Lower leg skin (tissue), 4 donors: ENCODE data around the gene RAB11FIP4. TPM values are rescaled to one million over a fixed set of nuclear protein-coding genes. Genes with fewer than 3 reads are reported as not detected.

Experiments used
- DNase-seq, 2 donors: peaks; one replicate each; pipeline ENCODE4 v3.0.0-alpha.2; 2019; ENCODE audit warnings: low spot score in 2 of 2
- H3K4me3 ChIP-seq: fragments of 200-600 bp; sonication (generic); 2 replicates; pipeline ENCODE4 v1.5.1; 2017; ENCODE audit warnings: mild to moderate bottlenecking, low read depth; ENCODE audit not compliant: poor library complexity, severe bottlenecking
- POLR2A ChIP-seq, 2 donors: fragments of 450-650 bp; IDR thresholded peaks; one replicate each; pipeline ENCODE4 v1.6.1; 2016 to 2017; ENCODE audit warnings: antibody characterized with exemption in 2 of 2, mild to moderate bottlenecking in 1 of 2, moderate library complexity in 1 of 2
- WGBS, 2 donors: methylation state at CpG; one replicate each; pipeline ENCODE4 v1.1.5; 2018; 5-methylcytosine and 5-hydroxymethylcytosine counted together
- intact Hi-C: fragments of 100-400 bp; cut with DNase I; formaldehyde crosslinking; loops from one replicate; pipeline ENCODE4 v1.15.0; 2023; ENCODE audit warnings: low total_unique reads
- total RNA-seq, 4 donors: library from RNA; depleted of rRNA; stranded (reverse); fragments of >200 nt; gene quantifications; one replicate each; pipeline ENCODE4 v1.1.0, GENCODE V29; 2016
- TF ChIP-seq, protein P1 (sequence below), 3 donors: fragments of 450-650 bp; IDR thresholded peaks; one replicate each; pipeline ENCODE4 v1.5.1; 2016; ENCODE audit warnings: antibody characterized with exemption in 3 of 3, mild to moderate bottlenecking in 3 of 3, moderate library complexity in 2 of 3

The RAB11FIP4 gene
- total RNA-seq, 4 donors from 2014 or later: 27.4 to 62.8 (median 34.1) TPM

DNA sequence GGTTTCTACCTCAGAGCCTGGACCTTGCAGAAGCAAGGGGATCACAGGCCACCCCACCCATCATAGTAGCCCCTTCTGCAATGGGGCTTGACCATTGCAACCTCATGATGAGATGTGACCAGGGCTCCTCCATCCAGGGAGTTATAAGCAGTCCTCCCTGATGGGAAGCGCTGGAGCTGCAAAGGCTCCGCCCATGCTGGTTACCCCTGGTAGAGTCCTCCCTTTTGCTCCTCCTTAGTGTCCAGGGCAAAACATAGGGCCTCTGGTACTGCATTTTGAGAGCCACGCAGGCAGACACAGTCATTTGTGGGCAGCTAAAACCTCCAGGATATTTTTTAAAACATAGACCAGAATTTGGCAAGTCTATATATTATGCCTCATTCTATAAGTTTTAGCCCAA lies 161.1 kb downstream of the RAB11FIP4 start:
- WGBS, 2 donors: 97% methylated on average over 3 of the region's 3 CpGs
- no peak for TF ChIP-seq POLR2A (IDR thresholded peaks at IDR 0.05)
- TF ChIP-seq, protein P1, sequence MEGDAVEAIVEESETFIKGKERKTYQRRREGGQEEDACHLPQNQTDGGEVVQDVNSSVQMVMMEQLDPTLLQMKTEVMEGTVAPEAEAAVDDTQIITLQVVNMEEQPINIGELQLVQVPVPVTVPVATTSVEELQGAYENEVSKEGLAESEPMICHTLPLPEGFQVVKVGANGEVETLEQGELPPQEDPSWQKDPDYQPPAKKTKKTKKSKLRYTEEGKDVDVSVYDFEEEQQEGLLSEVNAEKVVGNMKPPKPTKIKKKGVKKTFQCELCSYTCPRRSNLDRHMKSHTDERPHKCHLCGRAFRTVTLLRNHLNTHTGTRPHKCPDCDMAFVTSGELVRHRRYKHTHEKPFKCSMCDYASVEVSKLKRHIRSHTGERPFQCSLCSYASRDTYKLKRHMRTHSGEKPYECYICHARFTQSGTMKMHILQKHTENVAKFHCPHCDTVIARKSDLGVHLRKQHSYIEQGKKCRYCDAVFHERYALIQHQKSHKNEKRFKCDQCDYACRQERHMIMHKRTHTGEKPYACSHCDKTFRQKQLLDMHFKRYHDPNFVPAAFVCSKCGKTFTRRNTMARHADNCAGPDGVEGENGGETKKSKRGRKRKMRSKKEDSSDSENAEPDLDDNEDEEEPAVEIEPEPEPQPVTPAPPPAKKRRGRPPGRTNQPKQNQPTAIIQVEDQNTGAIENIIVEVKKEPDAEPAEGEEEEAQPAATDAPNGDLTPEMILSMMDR (IDR thresholded peaks at IDR 0.05): no peak
- intact Hi-C loops: no loop called here
- DNase-seq: no peak
- H3K4me3 ChIP-seq: no peak overlapping the region

GRCh38 chr17:31553506-31553905 lies 162.0 kb downstream of the RAB11FIP4 start:
- TF ChIP-seq, protein P1 (IDR thresholded peaks at IDR 0.05): no peak
- TF ChIP-seq POLR2A (IDR thresholded peaks at IDR 0.05): no peak
- intact Hi-C loops: no loop called here
- no peak for DNase-seq
- 69 to 73% methylated on average over 5 of the region's 5 CpGs for WGBS, 2 donors
- no peak overlapping the region for H3K4me3 ChIP-seq

DNA sequence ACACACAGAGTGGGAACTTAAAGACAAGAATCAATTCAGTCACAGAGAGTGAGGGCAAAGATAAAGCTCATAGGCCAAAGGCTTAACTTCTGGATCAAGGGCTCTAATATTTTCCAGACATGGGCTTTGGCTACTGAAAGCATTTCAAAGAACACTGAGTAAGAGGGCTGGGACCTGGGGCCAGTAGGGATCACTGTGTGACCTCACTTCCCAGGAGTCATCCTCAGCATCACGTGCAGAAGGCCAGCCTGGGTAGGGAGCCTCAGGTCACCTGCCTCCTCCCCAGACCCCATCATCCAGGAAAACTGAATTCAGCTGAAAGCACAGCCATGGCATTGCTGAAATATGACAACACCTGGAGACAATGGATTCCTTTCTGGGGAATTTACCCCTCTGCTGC lies 163.5 kb downstream of the RAB11FIP4 start:
- no peak for DNase-seq
- H3K4me3 ChIP-seq: no peak overlapping the region
- no peak for TF ChIP-seq POLR2A (IDR thresholded peaks at IDR 0.05)
- TF ChIP-seq, protein P1 (IDR thresholded peaks at IDR 0.05): no peak
- WGBS, 2 donors: 71 to 86% methylated on average over 1 of the region's 1 CpG
- intact Hi-C loops: loop anchor here (5.0 kb wide), 1 partner anchor 287 kb away; no protein-coding TSS in a partner anchor

- intact Hi-C loops: loop anchor here (5.0 kb wide), 1 partner anchor 285 kb away; no protein-coding TSS in a partner anchor
- TF ChIP-seq, protein P1 (IDR thresholded peaks at IDR 0.05): no peak
- no peak for TF ChIP-seq POLR2A (IDR thresholded peaks at IDR 0.05)
- DNase-seq: no peak
- WGBS, 2 donors: 85 to 89% methylated on average over 13 of the region's 13 CpGs
- H3K4me3 ChIP-seq: no peak overlapping the region
These were observed 165.6 kb downstream of the RAB11FIP4 start for GRCh38 chr17:31556969-31557645.

- 1% methylated on average over 32 to 48 of the region's 111 CpGs for WGBS, 2 donors
- TF ChIP-seq POLR2A (IDR thresholded peaks at IDR 0.05): peak in 1 of 2 donors; percentile 12
- TF ChIP-seq, protein P1 (IDR thresholded peaks at IDR 0.05): peak in 1 of 3 donors; percentile 40
- H3K4me3 ChIP-seq: peak overlapping the region; percentile 42
- DNase-seq: peak; percentile 58 to 95
- intact Hi-C loops: loop anchor here (5.0 kb wide), 1 partner anchor 283 kb away; no protein-coding TSS in a partner anchor
These were observed 167.5 kb downstream of the RAB11FIP4 start for GRCh38 chr17:31558748-31559583.
